HUDEP-2 (cell line): ENCODE measurements around the gene KCNQ1OT1.

Experiments
- DNase-seq, 76 experiments: peaks; one replicate each; lab custom pipeline; 2025; ENCODE audit not compliant: unreplicated experiment in 76 of 76; lab: John Stamatoyannopoulos, UW

Gene KCNQ1OT1

GRCh38 chr11:2737866-2738265 lies 38.1 kb upstream of the KCNQ1OT1 start:
- no peak for DNase-seq

GRCh38 chr11:2737226-2737590 lies 37.4 kb upstream of the KCNQ1OT1 start:
- no peak for DNase-seq

- no peak for DNase-seq
Observed at GRCh38 chr11:2736577-2737225, 36.9 kb upstream of the KCNQ1OT1 start.

- DNase-seq, result no peak
Observed at GRCh38 chr11:2735053-2735589, 35.3 kb upstream of the KCNQ1OT1 start.

- DNase-seq, result no peak
Observed at GRCh38 chr11:2734181-2735052, 34.6 kb upstream of the KCNQ1OT1 start.

GRCh38 chr11:2732940-2733628 lies 33.3 kb upstream of the KCNQ1OT1 start:
- no peak for DNase-seq

GRCh38 chr11:2732261-2732939 lies 32.6 kb upstream of the KCNQ1OT1 start:
- DNase-seq, result no peak

- DNase-seq, result no peak
Observed at GRCh38 chr11:2731130-2732125, 31.6 kb upstream of the KCNQ1OT1 start.

GRCh38 chr11:2730272-2731129 lies 30.7 kb upstream of the KCNQ1OT1 start:
- no peak for DNase-seq

GRCh38 chr11:2729841-2730240 lies 30.0 kb upstream of the KCNQ1OT1 start:
- no peak for DNase-seq

GRCh38 chr11:2728663-2729332 lies 29.0 kb upstream of the KCNQ1OT1 start:
- DNase-seq, result no peak

GRCh38 chr11:2728128-2728662 lies 28.4 kb upstream of the KCNQ1OT1 start:
- no peak for DNase-seq

GRCh38 chr11:2726964-2727363 lies 27.2 kb upstream of the KCNQ1OT1 start:
- DNase-seq, result no peak

- DNase-seq, result peak in 1 of 76 experiments; percentile 11
Observed at GRCh38 chr11:2725368-2726300, 25.8 kb upstream of the KCNQ1OT1 start.

- DNase-seq, result no peak
Observed at GRCh38 chr11:2724653-2725367, 25.0 kb upstream of the KCNQ1OT1 start.

- no peak for DNase-seq
Observed at GRCh38 chr11:2724104-2724503, 24.3 kb upstream of the KCNQ1OT1 start.
